ENCODE measurements around the gene CILP2.

GRCh38 chr19:19505669-19506326 lies 32.3 kb upstream of the CILP2 start:
- TF ChIP-seq CTCF (conservative IDR thresholded peaks at IDR 0.05; ENCODE audit: low read depth, low read length) (no peak), EZH2 (IDR thresholded peaks at IDR 0.05; ENCODE audit: borderline replicate concordance, low read depth, low read length, poor library complexity, severe bottlenecking) (no peak)
